GM18505 (cell line): ENCODE data around the gene NLK.
"Not testable (repeated sequence)": the region's sequence is repeated elsewhere in the genome, so short reads cannot be mapped to it uniquely, and the experiment has no call there.

ENCODE experiments used
- ATAC-seq: cut with Tn5 transposase; IDR thresholded peaks from one replicate; pipeline ENCODE4 v1.9.1; 2021; ENCODE audit not compliant: unreplicated experiment
- POLR2A ChIP-seq: IDR thresholded peaks from 4 replicates; pipeline ENCODE4 v1.6.1; 2011; ENCODE audit warnings: borderline replicate concordance; ENCODE audit not compliant: insufficient read depth, insufficient read length; ENCODE audit errors: extremely low read depth

The NLK gene

DNA sequence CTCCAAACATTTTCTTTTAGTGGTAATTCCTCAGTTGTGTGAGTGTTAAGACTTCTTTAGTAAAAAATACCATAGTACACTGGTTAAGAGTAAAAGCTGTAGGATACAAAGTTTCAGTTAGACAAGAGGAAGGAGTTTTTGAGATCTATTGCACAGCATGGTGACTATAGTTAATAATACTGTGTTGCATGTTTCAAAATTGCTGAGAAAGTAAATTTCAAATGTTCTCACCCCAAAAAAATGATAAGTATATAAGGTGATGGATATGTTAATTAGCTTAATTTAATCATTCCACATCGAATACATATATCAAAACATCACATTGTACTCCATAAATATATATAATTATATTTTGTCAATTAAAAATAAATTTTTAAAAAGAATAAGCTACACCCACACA, 22.0 kb upstream of the NLK start:
- no peak for TF ChIP-seq POLR2A
- ATAC-seq: no peak

DNA sequence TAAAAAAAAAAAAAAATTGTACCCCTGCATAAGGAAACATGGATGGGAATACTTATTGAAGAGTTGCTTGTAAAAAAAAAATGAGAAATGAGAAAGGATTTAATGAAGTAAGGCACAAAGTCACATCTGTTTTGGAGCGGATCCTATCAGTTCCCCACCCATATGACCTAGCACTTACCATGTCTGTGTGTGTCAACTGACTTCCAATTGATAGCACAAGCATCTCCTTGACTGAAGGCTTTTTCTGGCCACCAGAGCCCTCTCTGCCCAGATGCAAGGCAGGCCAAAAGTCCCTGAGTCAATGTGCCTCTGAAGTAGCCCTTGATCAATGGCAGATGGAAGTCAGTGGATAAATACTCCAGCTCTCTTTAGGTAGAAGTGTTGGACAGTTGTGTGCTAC, 13.4 kb upstream of the NLK start:
- no peak for TF ChIP-seq POLR2A
- no peak for ATAC-seq

DNA sequence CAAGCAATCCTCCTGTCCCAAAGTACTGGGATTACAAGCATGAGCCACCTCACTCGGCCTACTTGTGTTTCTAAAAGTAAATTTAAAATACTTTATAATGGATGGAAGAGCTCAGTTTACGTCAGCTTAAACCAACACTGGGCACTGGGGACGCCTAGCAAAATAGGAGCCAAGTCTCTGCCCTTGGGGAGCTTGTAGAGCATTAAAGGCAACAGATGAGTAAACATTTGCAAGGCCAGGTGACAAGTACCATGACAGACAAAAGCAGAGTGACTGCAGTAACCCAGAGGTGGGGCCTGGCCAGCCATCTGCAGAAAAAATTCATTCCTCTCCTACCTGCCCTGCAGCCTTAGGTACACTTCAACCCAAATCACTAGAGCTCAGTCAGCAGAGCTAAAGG, 12.1 kb upstream of the NLK start:
- ATAC-seq: no peak

DNA sequence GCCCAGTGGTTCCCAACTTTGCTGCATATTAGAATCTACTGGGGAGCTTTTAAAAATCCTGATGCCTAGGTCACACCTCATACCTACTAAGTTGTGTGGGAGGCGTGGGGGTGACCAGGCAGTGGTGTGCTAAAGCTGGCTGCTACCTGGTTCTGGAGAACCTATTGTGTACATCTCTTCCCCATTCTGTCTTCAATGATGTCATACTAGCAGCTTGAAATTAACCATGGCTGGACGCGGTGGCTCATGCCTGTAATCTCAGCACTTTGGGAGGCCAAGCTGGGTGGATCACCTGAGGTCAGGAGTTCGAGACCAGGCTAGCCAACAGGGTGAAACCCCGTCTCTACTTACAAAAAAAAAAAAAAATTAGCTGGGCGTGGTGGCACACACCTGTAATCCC, 11.3 kb upstream of the NLK start:
- ATAC-seq: no peak
- no peak for TF ChIP-seq POLR2A

More for the DNA sequence above, 12.1 kb upstream of the NLK start:
- no peak for TF ChIP-seq POLR2A

DNA sequence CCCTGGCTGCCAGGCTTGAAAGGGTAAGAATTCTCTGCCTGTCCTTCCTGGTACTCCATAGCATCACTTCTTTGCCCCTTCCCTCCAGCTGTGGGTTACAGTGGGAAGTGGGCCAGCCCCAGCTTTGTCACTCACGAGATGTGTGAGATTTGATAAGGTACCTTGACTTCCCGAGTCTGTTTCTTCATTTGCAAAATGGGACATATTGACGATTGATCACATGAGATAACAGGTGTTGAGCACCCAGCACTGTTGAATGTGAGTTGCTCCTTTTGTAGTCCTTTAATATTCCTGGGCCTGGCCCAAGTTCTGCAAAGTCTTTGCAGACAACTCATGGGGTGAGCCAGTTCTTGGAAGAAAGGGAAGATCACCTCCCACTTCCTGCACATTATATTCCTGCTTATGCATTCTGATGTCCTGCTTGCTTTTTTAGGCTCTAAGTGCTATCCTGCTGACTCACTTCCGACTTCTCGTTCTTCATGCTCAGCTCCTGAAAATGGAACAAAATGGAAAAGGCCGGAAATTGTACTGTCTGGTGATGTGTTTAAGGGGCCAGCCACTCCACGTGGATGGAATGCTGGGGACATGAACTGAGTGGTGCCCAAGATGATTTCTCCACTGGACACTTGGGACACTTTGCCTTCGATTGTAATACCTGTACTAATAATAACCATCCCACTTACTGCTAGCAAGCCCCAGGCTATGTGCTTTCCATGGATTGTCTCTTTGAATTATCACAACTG, 8.3 kb upstream of the NLK start:
- TF ChIP-seq POLR2A: no peak
- ATAC-seq: no peak

DNA sequence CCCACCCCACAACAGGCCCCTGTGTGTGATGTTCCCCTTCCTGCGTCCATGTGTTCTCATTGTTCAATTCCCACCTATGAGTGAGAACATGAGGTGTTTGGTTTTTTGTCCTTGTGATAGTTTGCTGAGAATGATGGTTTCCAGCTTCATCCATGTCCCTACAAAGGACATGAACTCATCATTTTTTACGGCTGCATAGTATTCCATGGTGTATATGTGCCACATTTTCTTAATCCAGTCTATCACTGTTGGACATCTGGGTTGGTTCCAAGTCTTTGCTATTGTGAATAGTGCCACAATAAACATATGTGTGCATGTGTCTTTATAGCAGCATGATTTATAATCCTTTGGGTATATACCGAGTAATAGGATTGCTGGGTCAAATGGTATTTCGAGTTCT, 7.0 kb upstream of the NLK start:
- not testable (repeated sequence) for ATAC-seq

DNA sequence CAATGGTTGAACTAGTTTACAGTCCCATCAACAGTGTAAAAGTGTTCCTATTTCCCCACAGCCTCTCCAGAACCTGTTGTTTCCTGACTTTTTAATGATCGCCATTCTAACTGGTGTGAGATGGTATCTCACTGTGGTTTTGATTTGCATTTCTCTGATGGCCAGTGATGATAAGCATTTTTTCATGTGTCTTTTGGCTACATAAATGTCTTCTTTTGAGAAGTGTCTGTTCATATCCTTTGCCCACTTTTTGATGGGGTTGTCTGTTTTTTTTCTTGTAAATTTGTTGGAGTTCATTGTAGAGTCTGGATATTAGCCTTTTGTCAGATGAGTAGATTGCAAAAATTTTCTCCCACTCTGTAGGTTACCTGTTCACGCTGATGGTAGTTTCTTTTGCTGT, 6.6 kb upstream of the NLK start:
- ATAC-seq: not testable (repeated sequence)

DNA sequence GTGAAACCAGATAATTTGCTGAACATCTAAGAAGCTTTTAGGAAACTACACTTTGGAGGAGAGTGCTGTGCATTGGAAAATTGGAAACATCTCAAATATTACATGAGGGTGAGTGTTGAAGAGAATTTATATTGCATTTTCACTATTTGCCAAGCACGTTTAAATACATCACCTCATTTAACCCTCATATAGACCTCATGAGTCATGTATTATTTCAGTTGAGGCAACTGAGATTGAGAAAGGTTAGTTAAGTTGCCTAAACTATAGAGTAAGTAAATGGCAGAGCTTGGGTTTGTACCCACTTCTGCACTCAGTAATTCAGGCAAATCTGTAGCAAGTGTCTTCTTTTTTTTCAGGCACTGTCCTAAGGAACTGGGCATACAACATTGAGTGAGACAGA, 3.7 kb upstream of the NLK start:
- no peak for TF ChIP-seq POLR2A
- no peak for ATAC-seq

DNA sequence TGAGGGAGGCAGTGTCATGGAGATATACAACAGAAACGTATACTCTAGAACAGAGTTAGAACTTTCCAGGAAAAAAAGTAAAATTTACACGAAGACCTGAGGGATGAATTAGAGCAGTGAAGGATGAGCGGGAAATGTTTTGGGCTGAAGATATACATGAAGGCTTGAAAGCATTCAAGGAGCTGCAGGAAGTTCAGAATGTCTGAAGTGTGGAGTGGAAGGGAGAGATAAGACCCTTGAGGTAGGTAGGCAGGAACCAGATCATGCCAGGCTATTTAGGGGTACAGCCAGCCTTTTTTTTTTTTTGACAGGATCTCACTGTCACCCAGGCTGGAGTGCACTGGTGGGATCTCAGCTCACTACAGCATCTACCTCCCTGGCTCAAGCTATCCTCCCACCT, 3.2 kb upstream of the NLK start:
- ATAC-seq: no peak
- no peak for TF ChIP-seq POLR2A

DNA sequence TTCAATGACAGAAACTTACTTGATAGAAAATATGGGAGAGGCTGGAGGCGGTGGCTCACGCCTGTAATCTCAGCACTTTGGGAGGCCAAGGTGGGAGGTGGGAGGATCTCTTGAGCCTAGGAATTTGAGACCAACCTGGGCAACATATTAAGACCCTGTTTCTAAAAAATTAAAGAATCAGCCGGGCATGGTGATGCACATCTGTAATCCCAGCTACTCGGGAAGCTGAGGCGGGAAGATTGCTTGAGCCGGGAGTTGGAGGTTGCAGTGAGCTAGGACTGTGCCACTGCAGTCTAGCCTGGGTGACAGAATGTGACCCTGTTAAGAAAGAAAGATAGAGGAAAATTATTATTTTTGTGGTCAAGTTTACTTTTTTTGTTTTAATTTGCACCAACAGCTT, 2.1 kb upstream of the NLK start:
- no peak for TF ChIP-seq POLR2A
- ATAC-seq: no peak

DNA sequence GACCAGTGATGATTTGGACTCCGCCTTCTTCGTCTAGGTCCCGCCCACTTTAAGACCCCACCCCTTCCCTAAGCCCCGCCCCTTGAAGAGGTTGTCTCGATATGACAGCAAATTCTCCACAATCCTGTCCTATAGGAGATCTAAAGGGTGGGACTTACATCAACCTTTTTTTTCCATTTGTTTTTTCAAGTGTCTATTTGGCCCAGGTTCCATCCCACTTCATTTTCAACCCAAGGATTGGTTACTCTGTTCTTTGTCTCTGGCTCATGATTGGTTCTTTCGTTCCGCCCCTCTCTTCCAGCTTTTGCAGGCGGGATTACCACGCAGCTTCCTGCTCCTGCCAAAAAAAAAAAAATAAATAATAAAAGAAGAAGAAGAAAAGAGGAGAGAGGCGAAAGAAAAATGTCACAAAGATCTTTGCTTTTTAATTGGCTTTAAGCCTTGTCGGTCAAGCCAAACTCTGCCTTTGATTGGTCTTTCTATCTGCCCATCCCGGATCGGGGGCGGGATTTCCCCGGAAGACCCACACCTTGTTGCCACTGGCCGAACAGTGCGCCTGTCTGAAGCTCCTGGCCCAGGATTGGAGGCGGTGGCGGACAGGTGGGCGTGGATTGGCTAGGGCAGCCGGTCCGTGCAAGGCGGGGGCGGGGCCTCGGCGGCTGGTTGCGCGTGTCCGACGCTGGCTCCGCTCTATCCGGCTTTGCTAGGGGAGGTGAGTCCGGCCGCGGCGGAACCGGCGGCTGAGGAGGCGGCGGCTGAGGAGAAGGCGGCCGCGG, 1.2 kb upstream of the NLK start:
- ATAC-seq: peak; percentile 88
- peak; percentile 89 for TF ChIP-seq POLR2A

DNA sequence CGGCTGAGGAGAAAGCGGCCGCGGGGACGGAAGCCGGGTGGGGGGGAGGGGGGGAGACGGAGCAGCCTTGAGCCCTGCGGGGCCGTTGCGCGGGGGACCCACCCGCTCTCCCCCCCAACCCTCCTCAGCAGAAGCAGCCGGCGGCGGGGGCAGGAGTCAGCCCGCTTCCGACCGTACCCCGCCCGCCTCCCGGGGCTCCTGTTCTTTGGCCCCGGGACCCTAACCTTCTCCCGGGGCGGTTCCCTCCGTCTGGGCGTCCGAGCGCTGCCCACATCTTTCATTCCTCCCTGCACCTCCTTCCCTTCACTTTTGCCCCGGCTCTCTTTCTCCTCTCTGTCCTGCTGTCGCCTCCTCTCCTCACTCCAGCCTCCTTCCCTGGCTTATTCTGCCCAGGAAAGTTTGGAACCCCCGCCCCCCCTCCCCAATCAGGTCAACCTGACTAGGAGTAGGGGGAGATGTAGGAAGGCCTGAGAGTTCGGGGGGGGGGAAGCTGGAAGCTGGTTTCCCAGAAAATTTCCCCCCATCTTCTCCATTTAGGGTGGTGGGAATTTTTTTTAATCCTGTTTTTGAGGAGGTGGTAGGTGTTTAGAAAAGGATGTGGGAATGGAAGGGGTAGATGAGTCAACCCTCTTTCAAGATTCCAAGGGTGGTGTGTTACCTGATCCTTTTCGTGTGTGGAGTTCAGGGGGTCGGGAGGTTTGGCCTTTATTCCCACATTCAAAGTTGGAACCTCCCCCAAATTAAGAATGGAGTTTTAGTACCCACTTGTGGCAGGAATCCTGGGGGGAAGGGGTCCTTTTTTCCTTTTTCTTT, 427 bp upstream of the NLK start:
- TF ChIP-seq POLR2A: no peak
- peak; percentile 9 for ATAC-seq

DNA sequence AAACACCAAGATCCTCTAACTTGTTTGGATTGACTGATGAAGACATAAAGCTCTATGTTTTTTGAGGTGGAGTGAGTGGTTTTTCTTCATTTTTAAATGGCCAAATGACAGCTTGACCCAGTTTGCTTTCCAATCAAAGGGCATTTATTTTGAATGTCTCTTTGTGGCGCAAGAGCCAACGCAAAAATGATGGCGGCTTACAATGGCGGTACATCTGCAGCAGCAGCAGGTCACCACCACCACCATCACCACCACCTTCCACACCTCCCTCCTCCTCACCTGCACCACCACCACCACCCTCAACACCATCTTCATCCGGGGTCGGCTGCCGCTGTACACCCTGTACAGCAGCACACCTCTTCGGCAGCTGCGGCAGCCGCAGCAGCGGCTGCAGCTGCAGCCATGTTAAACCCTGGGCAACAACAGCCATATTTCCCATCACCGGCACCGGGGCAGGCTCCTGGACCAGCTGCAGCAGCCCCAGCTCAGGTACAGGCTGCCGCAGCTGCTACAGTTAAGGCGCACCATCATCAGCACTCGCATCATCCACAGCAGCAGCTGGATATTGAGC, 329 bp downstream of the NLK start:
- no peak for ATAC-seq
- TF ChIP-seq POLR2A: no peak

DNA sequence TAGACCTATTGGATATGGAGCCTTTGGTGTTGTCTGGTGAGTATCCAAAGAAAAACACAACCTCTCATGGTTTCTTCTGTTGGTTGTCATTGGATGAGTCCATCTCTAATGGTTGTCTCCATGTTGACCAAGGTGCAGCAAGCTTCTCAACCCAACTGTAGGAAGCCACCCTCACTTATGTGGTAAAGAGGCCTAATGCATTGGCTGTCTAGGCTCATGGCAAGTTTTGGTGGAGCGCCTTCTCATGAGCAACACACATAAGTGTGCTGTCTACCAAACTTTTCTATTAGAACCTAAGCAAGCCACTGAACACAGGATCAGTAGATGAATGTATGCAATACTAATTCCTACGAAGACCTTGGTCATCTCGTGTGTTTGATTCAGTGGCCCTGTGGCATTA, 819 bp downstream of the NLK start:
- no peak for ATAC-seq

DNA sequence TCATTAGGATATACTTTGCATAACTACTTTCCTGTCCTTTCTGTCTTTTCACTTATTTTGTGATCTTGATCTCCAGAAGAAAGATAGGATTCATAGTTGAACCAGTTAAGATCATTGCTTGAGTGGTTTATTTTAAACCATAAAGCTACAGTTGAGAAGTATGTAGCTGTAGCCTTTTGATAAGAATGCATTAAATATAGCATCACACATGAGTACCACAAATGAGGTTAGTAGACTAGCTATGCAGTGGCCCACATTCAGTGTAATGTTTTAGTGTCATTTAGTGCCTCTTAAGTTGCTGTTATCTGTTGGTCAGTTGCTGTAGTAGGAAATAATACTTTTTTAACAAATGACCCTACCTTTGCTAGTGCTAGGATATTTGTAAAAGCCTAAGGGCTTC, 1.3 kb downstream of the NLK start:
- ATAC-seq: no peak
- no peak for TF ChIP-seq POLR2A

More for the DNA sequence above, 819 bp downstream of the NLK start:
- no peak for TF ChIP-seq POLR2A
